H9 (cell line): ENCODE data around the gene ARHGAP8. TPM values are rescaled to one million over a fixed set of nuclear protein-coding genes. Genes with fewer than 3 reads are reported as not detected.

Experiments
- DNase-seq: peaks from one replicate; pipeline ENCODE4 v3.0.0-alpha.2; 2017
- H2AFZ ChIP-seq: one replicate; pipeline ENCODE4 v1.6.1; 2013; ENCODE audit warnings: mild to moderate bottlenecking, low read length, control low read depth, moderate library complexity
- H2AK5ac ChIP-seq: 2 replicates; pipeline ENCODE4 v1.6.1; 2013; ENCODE audit warnings: low read length, control low read depth, mixed read lengths; ENCODE audit not compliant: insufficient read length
- H2BK120ac ChIP-seq: one replicate; pipeline ENCODE4 v1.6.1; 2013; ENCODE audit warnings: low read depth, mild to moderate bottlenecking, low read length, control low read depth, inconsistent platforms; ENCODE audit not compliant: poor library complexity, severe bottlenecking
- H2BK12ac ChIP-seq: 2 replicates; pipeline ENCODE4 v1.6.1; 2013; ENCODE audit warnings: low read length, control low read depth, mixed read lengths, low read depth; ENCODE audit not compliant: insufficient read length
- H2BK15ac ChIP-seq: 2 replicates; pipeline ENCODE4 v1.6.1; 2013; ENCODE audit warnings: low read depth, low read length, control low read depth
- H2BK20ac ChIP-seq: one replicate; pipeline ENCODE4 v1.6.1; 2013; ENCODE audit warnings: low read depth, mild to moderate bottlenecking, low read length, control low read depth, inconsistent platforms; ENCODE audit not compliant: poor library complexity, severe bottlenecking
- H2BK5ac ChIP-seq: 2 replicates; pipeline ENCODE4 v1.6.1; 2013; ENCODE audit warnings: low read length, control low read depth, mixed read lengths; ENCODE audit not compliant: insufficient read length
- H3K14ac ChIP-seq: 2 replicates; pipeline ENCODE4 v1.6.1; 2013; ENCODE audit warnings: low read length, control low read depth; ENCODE audit not compliant: insufficient read depth
- H3K18ac ChIP-seq: 2 replicates; pipeline ENCODE4 v1.6.1; 2013; ENCODE audit warnings: low read depth, mild to moderate bottlenecking, mixed read lengths, low read length, control low read depth; ENCODE audit not compliant: insufficient read length
- H3K23ac ChIP-seq: 2 replicates; pipeline ENCODE4 v1.6.1; 2013; ENCODE audit warnings: low read length, control low read depth, mixed read lengths, low read depth; ENCODE audit not compliant: insufficient read length
- H3K23me2 ChIP-seq: 2 replicates; pipeline ENCODE4 v1.6.1; 2013; ENCODE audit warnings: low read depth, mild to moderate bottlenecking, mixed read lengths, low read length, control low read depth; ENCODE audit not compliant: insufficient read length, poor library complexity, severe bottlenecking
- H3K27ac ChIP-seq: 2 replicates; pipeline ENCODE4 v1.5.1; 2013; ENCODE audit warnings: low read length, control low read depth, mixed read lengths, low read depth; ENCODE audit not compliant: insufficient read length
- H3K27me3 ChIP-seq: 2 replicates; pipeline ENCODE4 v1.6.1; 2013; ENCODE audit warnings: low read length, control low read depth, inconsistent platforms; ENCODE audit not compliant: insufficient read depth
- H3K4ac ChIP-seq: 2 replicates; pipeline ENCODE4 v1.6.1; 2013; ENCODE audit warnings: low read depth, mild to moderate bottlenecking, control low read depth, inconsistent platforms, low read length, moderate library complexity
- H3K4me1 ChIP-seq: 2 replicates; pipeline ENCODE4 v1.6.1; 2013; ENCODE audit warnings: low read length, control low read depth, inconsistent platforms; ENCODE audit not compliant: insufficient read depth
- H3K4me2 ChIP-seq: 2 replicates; pipeline ENCODE4 v1.6.1; 2013; ENCODE audit warnings: low read length, control low read depth, mixed read lengths; ENCODE audit not compliant: insufficient read length, insufficient read depth
- H3K56ac ChIP-seq: 2 replicates; pipeline ENCODE4 v1.6.1; 2013; ENCODE audit warnings: low read depth, mild to moderate bottlenecking, mixed read lengths, low read length, control low read depth; ENCODE audit not compliant: insufficient read length
- H3K79me1 ChIP-seq: 2 replicates; pipeline ENCODE4 v1.6.1; 2013; ENCODE audit warnings: low read depth, mild to moderate bottlenecking, moderate library complexity, low read length, control low read depth, inconsistent platforms; ENCODE audit not compliant: insufficient read depth, poor library complexity, severe bottlenecking
- H3K79me2 ChIP-seq: 2 replicates; pipeline ENCODE4 v1.6.1; 2013; ENCODE audit warnings: low read length, control low read depth, inconsistent platforms; ENCODE audit not compliant: insufficient read depth
- H3K9ac ChIP-seq: 2 replicates; pipeline ENCODE4 v1.6.1; 2013; ENCODE audit warnings: low read length, control low read depth, mixed read lengths; ENCODE audit not compliant: insufficient read length; ENCODE audit errors: extremely low read depth
- H3K9me3 ChIP-seq: one replicate; pipeline ENCODE4 v1.6.1; 2013; ENCODE audit warnings: low read depth, low read length, inconsistent platforms; ENCODE audit not compliant: control insufficient read depth
- H3T11ph ChIP-seq: one replicate; pipeline ENCODE4 v1.6.1; 2013; ENCODE audit warnings: mild to moderate bottlenecking, low read length, control low read depth, inconsistent platforms
- H4K20me1 ChIP-seq: one replicate; pipeline ENCODE4 v1.6.1; 2013; ENCODE audit not compliant: control insufficient read depth, insufficient read length, insufficient read depth
- H4K5ac ChIP-seq: 2 replicates; pipeline ENCODE4 v1.6.1; 2013; ENCODE audit warnings: low read depth, mild to moderate bottlenecking, mixed read lengths, low read length, control low read depth; ENCODE audit not compliant: insufficient read length
- H4K8ac ChIP-seq: replicated peaks from 2 replicates; pipeline ENCODE4 v1.6.1; 2013; ENCODE audit warnings: low read length, control low read depth, mixed read lengths, low read depth; ENCODE audit not compliant: insufficient read length
- H4K91ac ChIP-seq: 2 replicates; pipeline ENCODE4 v1.6.1; 2013; ENCODE audit warnings: low read depth, mild to moderate bottlenecking, moderate library complexity, mixed read lengths, low read length, control low read depth; ENCODE audit not compliant: insufficient read length
- H3K27ac Mint-ChIP-seq, 3 experiments: 2 replicates in 2 of 3; 3 replicates in 1 of 3; pipeline ENCODE4 v1.8.0; 2020 to 2021; ENCODE audit warnings: mixed read lengths in 3 of 3, mild to moderate bottlenecking in 1 of 3, moderate library complexity in 1 of 3
- H3K27me3 Mint-ChIP-seq: 2 replicates; pipeline ENCODE4 v1.8.0; 2021; ENCODE audit warnings: low read depth, mild to moderate bottlenecking, moderate library complexity, mixed read lengths
- H3K36me3 Mint-ChIP-seq, 3 experiments: 2 replicates in 2 of 3; 3 replicates in 1 of 3; pipeline ENCODE4 v1.8.0; 2020 to 2021; ENCODE audit warnings: low read depth in 3 of 3, mixed read lengths in 3 of 3; ENCODE audit not compliant: insufficient read depth in 1 of 3
- H3K4me1 Mint-ChIP-seq, 2 experiments: 2 replicates each; pipeline ENCODE4 v1.8.0; 2020; ENCODE audit warnings: mixed read lengths in 2 of 2
- H3K4me3 Mint-ChIP-seq, 2 experiments: 2 replicates in 1 of 2; 3 replicates in 1 of 2; pipeline ENCODE4 v1.8.0; 2020 to 2021; ENCODE audit warnings: mild to moderate bottlenecking in 2 of 2, mixed read lengths in 2 of 2, moderate library complexity in 1 of 2
- H3K9me3 Mint-ChIP-seq, 2 experiments: 2 replicates in 1 of 2; 3 replicates in 1 of 2; pipeline ENCODE4 v1.8.0; 2020; ENCODE audit warnings: mild to moderate bottlenecking in 2 of 2, mixed read lengths in 2 of 2, moderate library complexity in 1 of 2
- CTCF ChIP-seq: fragments of 200-600 bp; sonication (generic); conservative IDR thresholded peaks from 3 replicates; pipeline ENCODE4 v1.8.0; 2021; ENCODE audit warnings: antibody characterized with exemption, mild to moderate bottlenecking
- WGBS: extraction: QIAGEN DNeasy Blood & Tissue Kit; methylation state at CpG from one replicate; pipeline ENCODE4 v1.1.7; 2013; ENCODE audit warnings: missing lambda C conversion rate, low lambda C conversion rate, mixed read lengths; ENCODE audit not compliant: insufficient read length; ENCODE audit errors: extremely low coverage; 5-methylcytosine and 5-hydroxymethylcytosine counted together
- total RNA-seq: library from RNA; stranded (reverse); gene quantifications from 2 replicates; pipeline ENCODE4 v1.2.1, GENCODE V29; 2021

ARHGAP8 gene
- total RNA-seq, 1 experiment from 2014 or later: 35.4 TPM

GRCh38 chr22:44735518-44736428 lies 16.6 kb upstream of the ARHGAP8 start:
- TF ChIP-seq CTCF: peak; percentile 98
- Mint-ChIP-seq H3K27ac (peak overlapping the region in 1 of 3 experiments; percentile 83; a peak in 1 of 7 replicates), H3K36me3 (no peaks in the 10 kb centered on the region), H3K9me3 (no peaks in the 10 kb centered on the region), H3K27me3 (peaks cover 5% of the 10 kb centered on the region), H3K4me1 (peaks cover 14 to 43% of the 10 kb centered on the region in 2 experiments), H3K4me3 (no peak overlapping the region)
- no CpG with 5 or more reads among the region's 28 CpGs for WGBS
- Histone ChIP-seq H3K56ac (no peak overlapping the region), H3K9ac (no peak overlapping the region), H3K18ac (no peak overlapping the region), H2BK20ac (no peak overlapping the region), H2AK5ac (no peak overlapping the region), H3K23me2 (no peaks in the 10 kb centered on the region), H3K23ac (no peak overlapping the region), H3K4me1 (no peaks in the 10 kb centered on the region; the same call in 1 of the 2 replicates), H2BK5ac (no peak overlapping the region), H4K8ac (no peak overlapping the region), H3K14ac (no peak overlapping the region), H2BK12ac (no peak overlapping the region), H3T11ph (no peak overlapping the region), H3K27ac (no peak overlapping the region), H2BK120ac (no peak overlapping the region), H3K4me2 (no peak overlapping the region), H2AFZ (no peak overlapping the region), H3K79me1 (no peaks in the 10 kb centered on the region), H3K27me3 (no peaks in the 10 kb centered on the region), H4K20me1 (no peaks in the 10 kb centered on the region), H3K79me2 (no peaks in the 10 kb centered on the region), H3K9me3 (no peaks in the 10 kb centered on the region), H3K4ac (no peak overlapping the region), H4K91ac (no peak overlapping the region), H4K5ac (no peak overlapping the region), H2BK15ac (no peak overlapping the region)
- peak; percentile 89 for DNase-seq
